HepG2 (cell line): Measurements from ENCODE around the gene SGPP2. TPM values are rescaled to one million over a fixed set of nuclear protein-coding genes. Genes with fewer than 3 reads are reported as not detected.

Source experiments
- ATAC-seq: fragments of 200-7000 bp; cut with Tn5 transposase; 3 replicates; pipeline ENCODE4 v1.9.1; 2020; ENCODE audit warnings: mild to moderate bottlenecking, moderate library complexity
- BruUV-seq: library from RNA; stranded (reverse); fragments of 400-500 nt; replicated peaks from 2 replicates; lab custom pipeline; 2021; lab: Mats Ljungman, UMichigan
- CTCF ChIA-PET: fragments of 300-600 bp; formaldehyde crosslinking; extraction: SDS; loops from one replicate; lab custom pipeline; 2021; ENCODE audit warnings: low total read pairs, inconsistent platforms, low intra/inter-chr PET ratio; lab: Yijun Ruan, JAX
- POLR2A ChIA-PET: fragments of 350-600 bp; sonication (Branson Sonifier 250); formaldehyde crosslinking; loops from one replicate; lab custom pipeline; 2020; ENCODE audit warnings: antibody characterized with exemption, inconsistent platforms; lab: Yijun Ruan, JAX
- DNase-seq: peaks from one replicate; pipeline ENCODE4 v3.0.0-alpha.2; 2015; ENCODE audit warnings: low spot score
- FAIRE-seq: peaks from 3 replicates; lab custom pipeline; 2011; peaks lifted over from hg19 to GRCh38; lab: Jason Lieb, UNC
- H2AFZ ChIP-seq: one replicate; pipeline ENCODE4 v1.6.1; 2011; ENCODE audit warnings: low read length, inconsistent platforms
- H3K27ac ChIP-seq: fragments of 300-600 bp; 3 replicates; pipeline ENCODE4 v1.8.0; 2011; ENCODE audit warnings: mixed run types, mild to moderate bottlenecking, mixed read lengths, low read length, inconsistent platforms; ENCODE audit not compliant: insufficient read depth; ENCODE audit errors: extremely low read length
- H3K27me3 ChIP-seq, 2 experiments: fragments of 200-600 bp in 1 of 2; 2 replicates in 1 of 2; 3 replicates in 1 of 2; pipeline versions ENCODE4 v1.6.0 to v1.8.0; 2011; ENCODE audit warnings: low read length in 2 of 2, mild to moderate bottlenecking in 2 of 2, moderate library complexity in 2 of 2, inconsistent platforms in 1 of 2; ENCODE audit not compliant: insufficient read depth in 2 of 2, control insufficient read depth in 1 of 2
- H3K36me3 ChIP-seq, 2 experiments: fragments of 200-600 bp in 1 of 2; replicated peaks in 1 of 2; 2 replicates in 1 of 2; 3 replicates in 1 of 2; pipeline versions ENCODE4 v1.5.1 to v1.8.0; 2011; ENCODE audit warnings: low read length in 2 of 2, inconsistent platforms in 1 of 2; ENCODE audit not compliant: insufficient read depth in 2 of 2, control insufficient read depth in 1 of 2
- H3K4me1 ChIP-seq: 2 replicates; pipeline ENCODE4 v1.5.1; 2012; ENCODE audit warnings: low read length, inconsistent platforms; ENCODE audit not compliant: insufficient read depth
- H3K4me2 ChIP-seq: 2 replicates; pipeline ENCODE4 v1.6.0; 2011; ENCODE audit warnings: low read depth, low read length, inconsistent platforms
- H3K4me3 ChIP-seq, 3 experiments: fragments of 200-600 bp in 1 of 3; sonication (generic), shearing (Covaris generic) in 1 of 3; replicated peaks in 1 of 3; 2 replicates each; pipeline ENCODE4 v1.5.1; 2011 to 2016; ENCODE audit warnings: low read length in 3 of 3, inconsistent platforms in 2 of 3, low read depth in 2 of 3, mild to moderate bottlenecking in 2 of 3, control low read depth in 1 of 3, mixed read lengths in 1 of 3; ENCODE audit not compliant: insufficient read depth in 1 of 3
- H3K79me2 ChIP-seq: one replicate; pipeline ENCODE4 v1.6.1; 2011; ENCODE audit warnings: low read length, inconsistent platforms; ENCODE audit not compliant: insufficient read depth
- H3K9ac ChIP-seq: 2 replicates; pipeline ENCODE4 v1.6.0; 2011; ENCODE audit warnings: mild to moderate bottlenecking, low read depth, low read length, inconsistent platforms; ENCODE audit not compliant: insufficient read depth
- H3K9me3 ChIP-seq: 2 replicates; pipeline ENCODE4 v1.5.1; 2012; ENCODE audit warnings: mild to moderate bottlenecking, low read length
- H4K20me1 ChIP-seq: 2 replicates; pipeline ENCODE4 v1.6.0; 2011; ENCODE audit warnings: inconsistent platforms, mild to moderate bottlenecking, low read length, moderate library complexity; ENCODE audit not compliant: insufficient read depth
- BRD4 ChIP-seq: sonication (generic); formaldehyde crosslinking; IDR thresholded peaks from 2 replicates; pipeline ENCODE4 v1.4.0; 2020; ENCODE audit warnings: missing genetic modification reagents
- CERS6 ChIP-seq: sonication (generic); formaldehyde crosslinking; IDR thresholded peaks from 2 replicates; pipeline ENCODE4 v1.5.0; 2020; ENCODE audit warnings: missing genetic modification reagents
- CHD2 ChIP-seq: IDR thresholded peaks from 2 replicates; pipeline ENCODE4 v1.6.1; 2011; ENCODE audit warnings: low read depth, low read length, improper control_type of control experiment
- ELF4 ChIP-seq: sonication (generic); formaldehyde crosslinking; IDR thresholded peaks from 2 replicates; pipeline ENCODE4 v1.5.0; 2020; ENCODE audit warnings: missing genetic modification reagents, mild to moderate bottlenecking, moderate library complexity, borderline replicate concordance
- FOXM1 ChIP-seq: sonication (generic); formaldehyde crosslinking; IDR thresholded peaks from 2 replicates; pipeline ENCODE4 v1.5.0; 2020; ENCODE audit warnings: missing genetic modification reagents
- GATA4 ChIP-seq: sonication (generic); IDR thresholded peaks from 2 replicates; pipeline ENCODE4 v1.6.1; 2016; ENCODE audit warnings: antibody characterized with exemption, low read depth, borderline replicate concordance
- HNF4A ChIP-seq: sonication (generic); formaldehyde crosslinking; IDR thresholded peaks from 2 replicates; pipeline ENCODE4 v1.4.0; 2020; ENCODE audit warnings: missing genetic modification reagents
- KAT8 ChIP-seq: IDR thresholded peaks from 2 replicates; pipeline ENCODE4 v1.6.1; 2016; ENCODE audit warnings: missing genetic modification reagents, missing compliant biosample characterization
- LRRFIP1 ChIP-seq: sonication (generic); formaldehyde crosslinking; conservative IDR thresholded peaks from 2 replicates; pipeline ENCODE4 v1.4.0; 2020; ENCODE audit warnings: missing genetic modification reagents
- PCBP2 ChIP-seq: fragments of 200-400 bp; formaldehyde crosslinking; optimal IDR thresholded peaks from 2 replicates; pipeline ENCODE3; 2018; ENCODE audit warnings: low read length, low read depth; ENCODE audit not compliant: poor library complexity, severe bottlenecking
- SALL1 ChIP-seq: sonication (generic); formaldehyde crosslinking; IDR thresholded peaks from 2 replicates; pipeline ENCODE4 v1.8.0; 2022; ENCODE audit warnings: mild to moderate bottlenecking, missing genetic modification reagents
- ZFAT ChIP-seq: sonication (generic); formaldehyde crosslinking; conservative IDR thresholded peaks from 2 replicates; pipeline ENCODE4 v1.8.1; 2023; ENCODE audit warnings: missing genetic modification reagents, inconsistent platforms
- ZNF12 ChIP-seq: sonication (generic); formaldehyde crosslinking; IDR thresholded peaks from 2 replicates; pipeline ENCODE4 v1.5.0; 2020; ENCODE audit warnings: missing genetic modification reagents
- ZNF687 ChIP-seq: sonication (generic); formaldehyde crosslinking; IDR thresholded peaks from 2 replicates; pipeline ENCODE4 v1.5.1; 2020; ENCODE audit warnings: mild to moderate bottlenecking, missing genetic modification reagents, moderate library complexity
- ZSCAN21 ChIP-seq: sonication (generic); formaldehyde crosslinking; IDR thresholded peaks from 2 replicates; pipeline ENCODE4 v1.8.0; 2022; ENCODE audit warnings: mild to moderate bottlenecking, missing genetic modification reagents, moderate library complexity, borderline replicate concordance
- WGBS: methylation state at CpG from one replicate; pipeline ENCODE4 v1.1.6; 2017; ENCODE audit warnings: low lambda C conversion rate; 5-methylcytosine and 5-hydroxymethylcytosine counted together
- in situ Hi-C: cut with HindIII; loops from 2 replicates; pipeline ENCODE4 v1.10.0; 2017; ENCODE audit warnings: low pct_unique_long_range_greater_than_20kb; ENCODE audit not compliant: extremely low pct_ligation_motif_present
- intact Hi-C: fragments of 100-400 bp; cut with micrococcal nuclease; formaldehyde crosslinking; loops from one replicate; pipeline ENCODE4 v1.10.0; 2022; ENCODE audit not compliant: unreplicated experiment
- polyA plus RNA-seq, 8 experiments: library from polyadenylated mRNA; depleted of rRNA in 3 of 8; stranded (reverse) in 7 of 8; unstranded in 1 of 8; fragments of >200 nt; fragmentation: Illumina TruSeq in 4 of 8; extraction: Trizol in 4 of 8; gene quantifications; 2 replicates each; pipeline versions ENCODE4 v1.2.1 to v1.2.3, GENCODE V29; 2011 to 2016; ENCODE audit warnings: low read depth in 4 of 8, missing spikeins in 1 of 8, mixed read lengths in 1 of 8; ENCODE audit not compliant: insufficient read depth in 1 of 8
- total RNA-seq, 5 experiments: library from RNA; depleted of rRNA; stranded (reverse); fragments of >200 nt; fragmentation: Illumina TruSeq; extraction: Trizol; gene quantifications; 2 replicates each; pipeline ENCODE4 v1.2.3, GENCODE V29; 2016; ENCODE audit warnings: low read depth in 1 of 5

Gene SGPP2
- total and polyA plus RNA-seq, 2 of the 13 experiments (the other 11 are each of a cell fraction or from before 2014, with no cell fraction given) = not detected

GRCh38 chr2:222421626-222422025, 2.7 kb upstream of the SGPP2 start (continued):
- no peak for TF ChIP-seq CERS6
- TF ChIP-seq BRD4 = no peak
- no peak for TF ChIP-seq ELF4

GRCh38 chr2:222423186-222423585, 1.2 kb upstream of the SGPP2 start:
- POLR2A ChIA-PET = no interaction called here
- 10% methylated on average over 3 of the region's 3 CpGs for WGBS
- no TSS peak for BruUV-seq
- no peak overlapping the region for H3K27ac ChIP-seq
- TF ChIP-seq KAT8 (CRISPR knock-in tag) (no peak), ZNF12 (CRISPR knock-in tag) (no peak), ZNF687 (no peak), GATA4 (no peak), ZSCAN21 (CRISPR knock-in tag) (no peak), CHD2 (no peak), SALL1 (no peak), HNF4A (CRISPR knock-in tag) (no peak), PCBP2 (no peak), FOXM1 (CRISPR knock-in tag) (no peak), LRRFIP1 (CRISPR knock-in tag) (no peak), ZFAT (CRISPR knock-in tag) (no peak)
- H3K9ac ChIP-seq = no peak overlapping the region
- no peak overlapping the region for H3K4me2 ChIP-seq
- FAIRE-seq (no peak), ATAC-seq (no peak), DNase-seq (no peak)
- H4K20me1 ChIP-seq = no peaks in the 10 kb centered on the region
- no peaks in the 10 kb centered on the region for H3K36me3 ChIP-seq
- no peak overlapping the region for H3K4me3 ChIP-seq
- CTCF ChIA-PET = no interaction called here
- peaks cover 3 to 27% of the 10 kb centered on the region in 2 experiments; a peak in 4 of 5 replicates for H3K27me3 ChIP-seq
- in situ Hi-C loops = no loop called here
- intact Hi-C loops = no loop called here
- H3K9me3 ChIP-seq = no peaks in the 10 kb centered on the region
- H3K79me2 ChIP-seq = no peaks in the 10 kb centered on the region
- no peaks in the 10 kb centered on the region for H3K4me1 ChIP-seq
- no peak overlapping the region for H2AFZ ChIP-seq
